B cell (primary cell): ENCODE results near the gene CNTN4. TPM values are rescaled to one million over a fixed set of nuclear protein-coding genes. Genes with fewer than 3 reads are reported as not detected.

Source experiments
- ATAC-seq: fragments of 200-7000 bp; cut with Tn5 transposase; one replicate; pipeline ENCODE4 v1.10.0; 2021; ENCODE audit warnings: low read depth, mild to moderate bottlenecking, moderate number of reproducible peaks, moderate library complexity
- CTCF ChIA-PET: fragments of 350-600 bp; sonication (Branson Sonifier 250); formaldehyde crosslinking; loops from one replicate; lab custom pipeline; 2021; ENCODE audit warnings: antibody characterized with exemption, inconsistent platforms; lab: Charles Lee
- POLR2A ChIA-PET: fragments of 350-600 bp; sonication (Branson Sonifier 250); formaldehyde crosslinking; loops from one replicate; lab custom pipeline; 2021; ENCODE audit warnings: antibody characterized with exemption; lab: Charles Lee
- DNase-seq: peaks from one replicate; pipeline ENCODE4 v3.0.0; 2013
- H2AFZ ChIP-seq: 2 replicates; pipeline ENCODE4 v1.6.1; 2012; ENCODE audit warnings: mild to moderate bottlenecking, low read depth, low read length; ENCODE audit not compliant: insufficient read depth, poor library complexity, severe bottlenecking
- H3K27ac ChIP-seq, 2 donors: 1 replicate in 1 of 2; 2 replicates in 1 of 2; pipeline ENCODE4 v1.5.1; 2012 to 2013; ENCODE audit warnings: low read length in 2 of 2, mild to moderate bottlenecking in 2 of 2, moderate library complexity in 1 of 2
- H3K27me3 ChIP-seq, 4 experiments: fragments of 200-600 bp in 1 of 4; sonication (generic) in 1 of 4; replicated peaks in 1 of 4; 1 replicate in 2 of 4; 2 replicates in 2 of 4; pipeline versions ENCODE4 v1.6.1 to v1.7.0; 2013 to 2016; ENCODE audit warnings: low read length in 3 of 4, mild to moderate bottlenecking in 2 of 4, mixed read lengths in 1 of 4, moderate library complexity in 1 of 4; ENCODE audit not compliant: insufficient read depth in 4 of 4, control insufficient read depth in 3 of 4; ENCODE audit errors: control extremely low read depth in 1 of 4
- H3K36me3 ChIP-seq, 2 experiments: replicated peaks in 1 of 2; 1 replicate in 1 of 2; 2 replicates in 1 of 2; pipeline versions ENCODE4 v1.6.1 to v1.7.1; 2013; ENCODE audit warnings: low read length in 1 of 2; ENCODE audit not compliant: insufficient read depth in 2 of 2, control insufficient read depth in 1 of 2; ENCODE audit errors: control extremely low read depth in 1 of 2, extremely low read depth in 1 of 2
- H3K4me1 ChIP-seq, 2 donors: fragments of 200-600 bp in 1 of 2; sonication (generic) in 1 of 2; 1 replicate in 1 of 2; 2 replicates in 1 of 2; pipeline versions ENCODE4 v1.5.1 to v1.6.1; 2013 to 2017; ENCODE audit warnings: low read length in 2 of 2; ENCODE audit not compliant: control insufficient read depth in 2 of 2, insufficient read depth in 2 of 2
- H3K4me2 ChIP-seq: replicated peaks from 2 replicates; pipeline ENCODE3; 2012; ENCODE audit warnings: mild to moderate bottlenecking, low read depth, low read length; ENCODE audit not compliant: poor library complexity, severe bottlenecking
- H3K4me3 ChIP-seq, 5 experiments: fragments of 200-600 bp in 1 of 5; sonication (generic) in 1 of 5; 1 replicate in 3 of 5; 2 replicates in 2 of 5; pipeline versions ENCODE4 v1.5.1 to v1.7.0; 2011 to 2016; ENCODE audit warnings: low read length in 4 of 5, mild to moderate bottlenecking in 4 of 5, low read depth in 2 of 5, control low read depth in 1 of 5, moderate library complexity in 1 of 5; ENCODE audit not compliant: insufficient read depth in 1 of 5; ENCODE audit errors: control extremely low read depth in 1 of 5, extremely low read depth in 1 of 5
- H3K79me2 ChIP-seq: fragments of 200-600 bp; sonication (generic); one replicate; pipeline ENCODE4 v1.6.0; 2016; ENCODE audit warnings: low read length; ENCODE audit not compliant: control insufficient read depth, insufficient read depth
- H3K9ac ChIP-seq: fragments of 200-600 bp; sonication (generic); 2 replicates; pipeline ENCODE4 v1.6.1; 2017; ENCODE audit warnings: mild to moderate bottlenecking, low read length, moderate library complexity
- H3K9me3 ChIP-seq, 3 donors: one replicate each; pipeline versions ENCODE4 v1.6.1 to v1.7.1; 2013; ENCODE audit warnings: low read length in 2 of 3; ENCODE audit not compliant: control insufficient read depth in 2 of 3, insufficient read depth in 1 of 3; ENCODE audit errors: control extremely low read depth in 1 of 3
- H4K20me1 ChIP-seq: 2 replicates; pipeline ENCODE4 v1.6.0; 2012; ENCODE audit warnings: mild to moderate bottlenecking, low read length; ENCODE audit not compliant: insufficient read depth, control insufficient read depth, poor library complexity, severe bottlenecking
- H3K27ac Mint-ChIP-seq: one replicate; pipeline ENCODE4 v1.8.0; 2021; ENCODE audit warnings: mixed read lengths
- H3K27me3 Mint-ChIP-seq: one replicate; pipeline ENCODE4 v1.8.0; 2021; ENCODE audit warnings: mixed read lengths
- H3K4me1 Mint-ChIP-seq: one replicate; pipeline ENCODE4 v1.8.0; 2021; ENCODE audit warnings: mixed read lengths
- H3K4me3 Mint-ChIP-seq: one replicate; pipeline ENCODE4 v1.8.0; 2021; ENCODE audit warnings: mixed read lengths
- H3K9me3 Mint-ChIP-seq: one replicate; pipeline ENCODE4 v1.8.0; 2022; ENCODE audit warnings: mixed read lengths; ENCODE audit not compliant: insufficient read depth
- CTCF ChIP-seq: fragments of 200-600 bp; IDR thresholded peaks from one replicate; pipeline ENCODE4 v1.8.0; 2022; ENCODE audit warnings: antibody characterized with exemption, mild to moderate bottlenecking
- EZH2 ChIP-seq: IDR thresholded peaks from 2 replicates; pipeline ENCODE4 v1.6.1; 2012; ENCODE audit warnings: borderline replicate concordance, low read depth, mild to moderate bottlenecking, moderate library complexity, low read length; ENCODE audit not compliant: insufficient read depth, poor library complexity, severe bottlenecking
- WGBS: methylation state at CpG from one replicate; pipeline ENCODE4 v1.1.5; 2013; ENCODE audit warnings: missing lambda C conversion rate; ENCODE audit not compliant: insufficient coverage; 5-methylcytosine and 5-hydroxymethylcytosine counted together
- intact Hi-C: fragments of 100-400 bp; cut with micrococcal nuclease; formaldehyde crosslinking; loops from one replicate; pipeline ENCODE4 v1.10.0; 2022
- polyA plus RNA-seq: library from polyadenylated mRNA; depleted of rRNA; stranded (reverse); fragments of >200 nt; gene quantifications from 2 replicates; pipeline ENCODE4 v1.2.3, GENCODE V29; 2012
- total RNA-seq, 2 donors: library from RNA; stranded (reverse); fragments of 120-200 nt in 1 of 2; gene quantifications; 1 replicate in 1 of 2; 2 replicates in 1 of 2; pipeline versions ENCODE4 v1.2.3 to v1.2.4, GENCODE V29; 2013 to 2022

CNTN4 gene
- total and polyA plus RNA-seq, 2 donors (not counting 1 experiment from before 2014, with no cell fraction given) = 0.05 TPM; not detected in 1

- H3K4me1 Mint-ChIP-seq = no peaks in the 10 kb centered on the region
- Histone ChIP-seq H3K4me3 (no peak overlapping the region), H3K4me1 (no peaks in the 10 kb centered on the region), H4K20me1 (no peaks in the 10 kb centered on the region), H3K27ac (no peak overlapping the region), H3K36me3 (no peaks in the 10 kb centered on the region), H3K9me3 (peaks cover 0 to 3% (median 0%) of the 10 kb centered on the region in 3 donors), H3K79me2 (no peaks in the 10 kb centered on the region), H2AFZ (no peak overlapping the region), H3K9ac (no peak overlapping the region), H3K4me2 (no peak overlapping the region), H3K27me3 (no peaks in the 10 kb centered on the region)
- no peak overlapping the region for H3K27ac Mint-ChIP-seq
- H3K9me3 Mint-ChIP-seq = no peaks in the 10 kb centered on the region
- H3K4me3 Mint-ChIP-seq = no peak overlapping the region
- POLR2A ChIA-PET = no interaction called here
- no peak for DNase-seq
- 0% methylated on average over 1 of the region's 1 CpG for WGBS
- CTCF ChIA-PET = no interaction called here
- no peak for ATAC-seq
- H3K27me3 Mint-ChIP-seq = no peaks in the 10 kb centered on the region
- no peak for TF ChIP-seq EZH2
- TF ChIP-seq CTCF = no peak
- intact Hi-C loops = no loop called here
These were observed 555.0 kb downstream of the CNTN4 start for GRCh38 chr3:2653706-2654105.

DNA sequence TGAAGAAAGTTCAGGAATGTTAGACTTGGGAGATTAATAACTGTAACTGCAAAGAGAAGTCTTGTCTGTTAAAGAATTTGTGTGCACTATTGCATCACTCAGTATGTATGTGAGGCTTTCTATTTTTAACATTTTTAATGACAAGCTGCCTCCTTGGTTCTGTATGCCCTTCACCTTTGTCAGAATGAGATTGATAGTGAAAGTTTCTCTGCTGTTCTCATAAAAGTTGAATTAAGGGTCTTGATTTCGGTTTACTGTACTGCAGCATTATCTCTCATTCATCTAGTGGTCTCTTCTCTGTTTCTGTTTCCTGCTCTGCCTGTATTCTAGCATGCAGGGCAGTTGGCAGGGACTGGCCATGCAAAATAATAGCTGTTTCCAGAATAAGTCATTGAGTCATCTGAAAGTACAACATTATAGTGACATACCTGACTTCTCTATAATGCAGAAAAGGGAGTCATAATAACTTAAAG is 556.6 kb downstream of the CNTN4 start:
- no peak overlapping the region for H3K4me2 ChIP-seq
- no peaks in the 10 kb centered on the region for H3K4me1 ChIP-seq
- H2AFZ ChIP-seq = no peak overlapping the region
- H3K9me3 ChIP-seq = peaks cover 0 to 3% (median 0%) of the 10 kb centered on the region in 3 donors
- H3K79me2 ChIP-seq = no peaks in the 10 kb centered on the region
- no peaks in the 10 kb centered on the region for H3K9me3 Mint-ChIP-seq
- no peak overlapping the region for H3K9ac ChIP-seq
- H3K27me3 Mint-ChIP-seq = no peaks in the 10 kb centered on the region
- intact Hi-C loops = no loop called here
- no peaks in the 10 kb centered on the region for H4K20me1 ChIP-seq
- no CpG with 5 or more reads among the region's 1 CpG for WGBS
- no peaks in the 10 kb centered on the region for H3K36me3 ChIP-seq
- ATAC-seq (no peak), DNase-seq (no peak)
- no peaks in the 10 kb centered on the region for H3K4me1 Mint-ChIP-seq
- ChIA-PET CTCF (no interaction called here), POLR2A (no interaction called here)
- no peak for TF ChIP-seq EZH2
- TF ChIP-seq CTCF = no peak
- no peak overlapping the region for H3K4me3 Mint-ChIP-seq
- no peak overlapping the region for H3K27ac ChIP-seq
- no peak overlapping the region for H3K4me3 ChIP-seq
- no peaks in the 10 kb centered on the region for H3K27me3 ChIP-seq
- no peak overlapping the region for H3K27ac Mint-ChIP-seq
